ENCODE data around the gene RPRD2.

The RPRD2 gene

GRCh38 chr1:150474869-150475268 lies 110.9 kb downstream of the RPRD2 start:
- DNase-seq: no peak

DNA sequence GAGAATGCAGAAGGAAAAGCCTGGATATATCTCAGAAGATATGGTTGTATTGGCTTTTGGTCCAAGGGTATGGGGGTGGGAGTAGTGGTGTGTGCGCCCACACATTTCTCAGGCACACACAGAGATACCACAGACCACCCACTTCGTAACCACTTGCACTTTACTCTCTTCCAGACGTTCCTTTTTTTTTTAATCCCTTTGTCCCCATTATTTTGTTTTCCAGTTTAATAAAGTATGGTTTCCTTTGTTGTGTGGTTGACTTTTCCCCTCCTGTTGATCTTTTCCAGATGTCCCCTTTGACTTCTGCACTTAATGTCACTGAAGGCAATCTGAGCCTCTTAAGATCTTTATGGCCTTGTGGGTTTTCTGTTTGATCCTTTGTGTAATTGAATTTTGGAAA lies 112.8 kb downstream of the RPRD2 start:
- no peak for DNase-seq

GRCh38 chr1:150477320-150477719 lies 113.4 kb downstream of the RPRD2 start:
- no peak for DNase-seq

GRCh38 chr1:150477733-150478132 lies 113.8 kb downstream of the RPRD2 start:
- no peak for DNase-seq

- no peak for DNase-seq
These were observed 115.4 kb downstream of the RPRD2 start for GRCh38 chr1:150479370-150479769.

- no peak for DNase-seq
These were observed 116.0 kb downstream of the RPRD2 start for GRCh38 chr1:150479927-150480352.

GRCh38 chr1:150484431-150484830 lies 120.5 kb downstream of the RPRD2 start:
- DNase-seq: no peak

DNA sequence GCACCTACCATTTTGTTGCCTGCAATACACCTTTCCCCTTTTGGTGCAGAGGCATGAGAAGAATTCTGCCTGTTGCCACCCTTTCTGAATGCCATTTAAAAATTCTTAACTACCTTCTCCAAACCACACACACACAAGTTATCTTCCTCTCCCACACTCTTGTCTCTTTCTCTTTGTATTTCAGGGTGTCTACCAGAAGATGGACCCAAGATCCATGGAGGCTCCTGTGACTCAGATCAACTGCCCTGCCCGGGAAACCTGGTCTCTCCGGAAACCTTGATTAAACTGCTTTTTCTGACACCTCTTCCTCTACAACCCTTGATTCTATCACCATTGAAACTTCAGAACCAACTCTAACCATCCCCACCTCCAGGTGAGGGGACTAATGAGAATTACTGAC lies 120.9 kb downstream of the RPRD2 start:
- no peak for DNase-seq

DNA sequence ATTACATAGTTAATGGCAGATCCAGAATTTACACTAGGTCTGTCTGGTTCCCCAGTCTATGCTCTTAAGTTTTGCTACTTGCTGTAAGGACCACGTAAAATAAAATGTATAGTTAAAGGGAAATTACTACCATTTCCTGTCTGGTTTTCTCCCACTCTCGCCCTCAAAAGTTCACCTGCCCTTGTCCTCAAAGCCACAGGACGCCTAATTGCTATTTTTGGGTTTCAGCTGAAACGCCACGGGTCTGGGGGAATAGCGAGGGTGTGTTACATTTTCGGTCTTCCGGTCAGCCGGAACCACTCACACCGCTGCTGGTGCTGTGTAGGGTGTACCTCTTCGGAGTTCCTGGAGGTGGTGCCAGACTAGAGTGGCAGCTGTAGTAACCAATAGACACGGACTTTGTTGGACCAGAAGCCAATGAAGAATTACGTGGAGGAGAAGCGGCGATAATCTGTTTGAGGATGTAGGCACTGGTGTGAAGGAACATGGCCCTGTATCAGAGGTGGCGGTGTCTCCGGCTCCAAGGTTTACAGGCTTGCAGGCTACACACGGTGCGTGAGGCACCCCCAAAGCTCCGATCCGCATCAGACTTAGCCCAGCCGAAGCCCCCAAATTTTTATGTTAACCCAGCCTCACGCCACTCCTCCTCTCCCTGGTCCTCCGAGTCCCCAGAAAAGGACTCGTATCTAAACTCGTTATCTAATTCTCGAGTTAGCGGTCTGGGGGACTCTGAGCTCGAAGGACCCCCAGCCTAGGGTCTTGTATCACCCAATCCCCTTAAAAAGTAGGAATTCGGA lies 123.2 kb downstream of the RPRD2 start, which contains the start of gene TARS2:
TARS2 (plus strand) TSS at position 454 of the 797 bp plus-strand sequence; CDS start at position 486, 32 bp downstream.
- DNase-seq: peak; percentile 100

DNA sequence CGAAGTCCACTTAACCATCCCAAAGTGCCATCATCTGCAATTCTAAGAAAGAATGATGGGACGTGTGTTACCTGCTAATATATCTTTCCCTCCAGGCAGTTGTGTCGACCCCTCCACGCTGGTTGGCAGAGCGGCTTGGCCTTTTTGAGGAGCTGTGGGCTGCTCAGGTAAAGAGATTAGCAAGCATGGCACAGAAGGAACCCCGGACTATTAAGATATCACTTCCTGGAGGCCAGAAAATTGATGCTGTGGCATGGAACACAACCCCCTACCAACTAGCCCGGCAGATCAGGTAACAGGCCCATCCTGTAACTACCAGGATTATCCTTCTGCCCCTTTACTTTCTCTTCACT lies 123.8 kb downstream of the RPRD2 start:
- no peak for DNase-seq

DNA sequence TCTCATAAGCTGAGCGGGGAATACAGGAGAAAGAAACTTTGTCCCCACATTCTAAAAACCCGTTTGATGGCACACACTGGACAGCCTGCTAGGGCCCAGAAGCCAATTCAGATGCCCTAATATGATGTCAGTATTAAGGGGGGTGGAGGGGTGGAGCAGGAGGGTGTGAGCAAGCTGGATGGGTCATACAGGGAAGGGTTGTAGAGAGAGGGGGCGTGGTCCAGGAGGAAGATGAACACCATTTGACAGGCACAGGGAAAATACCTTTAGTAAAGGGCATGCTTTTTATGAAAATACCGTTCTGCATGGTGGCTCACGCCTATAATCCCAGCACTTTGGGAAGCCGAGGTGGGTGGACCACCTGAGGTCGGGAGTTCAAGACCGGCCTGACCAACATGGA lies 129.2 kb downstream of the RPRD2 start:
- no peak for DNase-seq

DNA sequence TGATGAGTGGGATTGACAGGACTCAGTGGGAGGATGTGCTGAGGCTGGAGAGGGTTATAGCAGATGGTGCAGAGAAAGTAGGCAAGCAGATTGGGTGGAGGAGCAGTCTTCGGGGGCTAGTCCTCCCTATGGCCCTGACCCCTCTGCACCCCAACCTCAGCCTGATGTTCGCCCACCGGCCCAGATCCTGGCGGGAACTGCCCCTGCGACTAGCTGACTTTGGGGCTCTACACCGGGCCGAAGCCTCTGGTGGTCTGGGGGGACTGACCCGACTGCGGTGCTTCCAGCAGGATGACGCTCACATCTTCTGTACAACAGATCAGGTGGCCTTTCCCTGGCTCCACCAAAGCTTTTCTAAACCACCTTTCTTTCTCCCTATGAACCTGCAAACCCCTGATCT lies 134.4 kb downstream of the RPRD2 start:
- no peak for DNase-seq

GRCh38 chr1:150505431-150505830 lies 141.5 kb downstream of the RPRD2 start:
- DNase-seq: no peak

- no peak for DNase-seq
These were observed 144.2 kb downstream of the RPRD2 start, which contains the start of gene ECM1 for GRCh38 chr1:150507912-150508864. Gene ECM1, plus strand, starts transcription at chr1:150508109. Its CDS starts 101 bp downstream, at chr1:150508210.

- no peak for DNase-seq
These were observed 145.0 kb downstream of the RPRD2 start for GRCh38 chr1:150508982-150509381.

DNA sequence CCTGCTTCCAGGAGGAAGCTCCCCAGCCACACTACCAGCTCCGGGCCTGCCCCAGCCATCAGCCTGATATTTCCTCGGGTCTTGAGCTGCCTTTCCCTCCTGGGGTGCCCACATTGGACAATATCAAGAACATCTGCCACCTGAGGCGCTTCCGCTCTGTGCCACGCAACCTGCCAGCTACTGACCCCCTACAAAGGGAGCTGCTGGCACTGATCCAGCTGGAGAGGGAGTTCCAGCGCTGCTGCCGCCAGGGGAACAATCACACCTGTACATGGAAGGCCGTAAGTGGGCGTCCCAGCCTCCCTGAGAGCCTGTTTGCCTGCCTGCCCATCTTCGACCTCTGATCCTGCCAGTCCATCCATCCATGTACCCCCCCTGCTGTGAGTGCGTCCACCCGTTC lies 147.6 kb downstream of the RPRD2 start:
- DNase-seq: no peak

- DNase-seq: no peak
These were observed 148.2 kb downstream of the RPRD2 start for GRCh38 chr1:150511985-150512660.

GRCh38 chr1:150512846-150513245 lies 148.9 kb downstream of the RPRD2 start:
- no peak for DNase-seq

DNA sequence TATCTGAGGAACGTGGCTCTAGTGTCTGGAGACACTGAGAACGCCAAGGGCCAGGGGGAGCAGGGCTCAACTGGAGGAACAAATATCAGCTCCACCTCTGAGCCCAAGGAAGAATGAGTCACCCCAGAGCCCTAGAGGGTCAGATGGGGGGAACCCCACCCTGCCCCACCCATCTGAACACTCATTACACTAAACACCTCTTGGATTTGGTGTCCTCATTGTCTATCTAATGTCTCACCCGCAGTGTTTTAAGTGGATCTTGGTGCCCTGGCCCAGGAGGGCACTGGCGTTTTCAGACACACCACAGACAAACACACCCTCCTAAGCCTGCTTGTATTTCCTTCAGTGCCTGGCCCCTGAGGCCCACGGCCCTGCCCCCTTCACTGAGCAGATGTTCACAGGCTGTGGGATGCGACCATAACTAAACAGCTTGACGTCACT lies 149.4 kb downstream of the RPRD2 start:
- no peak for DNase-seq

DNA sequence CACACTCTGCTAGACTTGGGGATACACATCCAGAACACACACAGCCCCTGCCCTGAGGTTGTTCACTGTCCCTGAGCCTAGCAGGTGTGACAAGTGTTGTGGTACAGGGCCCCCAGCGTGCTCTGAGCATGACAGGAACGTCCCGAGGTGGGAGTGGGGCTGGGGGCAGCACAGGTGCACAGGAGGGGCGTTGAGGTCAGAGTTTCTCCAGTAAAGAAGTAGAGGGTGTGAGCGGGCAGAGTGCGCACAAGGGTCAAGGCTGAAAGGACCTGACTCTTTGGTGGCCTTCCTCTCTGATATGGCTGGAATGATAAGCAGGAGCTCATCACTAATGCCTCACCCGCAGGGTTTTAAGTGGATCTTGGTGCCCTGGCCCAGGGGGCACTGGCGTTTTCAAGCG lies 150.3 kb downstream of the RPRD2 start:
- no peak for DNase-seq

DNA sequence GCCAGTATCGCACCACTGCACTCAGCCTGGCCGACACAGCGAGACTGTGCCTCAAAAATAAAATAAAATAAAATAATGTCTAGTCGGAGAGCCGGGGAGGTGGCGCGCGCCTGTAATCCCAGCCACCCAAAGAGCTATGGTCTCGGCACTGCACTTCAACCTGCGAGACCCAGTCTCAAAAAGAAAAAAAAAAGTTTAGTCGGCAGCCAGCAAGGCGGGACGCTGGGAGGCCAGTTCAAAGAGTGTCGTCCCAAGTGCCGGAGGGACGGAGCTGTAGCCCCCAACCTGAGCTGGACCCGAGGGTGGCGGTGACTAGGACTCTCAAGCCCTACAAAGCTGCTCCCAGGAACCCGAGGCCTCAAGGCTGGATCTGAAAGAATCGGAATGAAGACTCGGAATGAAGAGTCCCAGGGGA lies 151.0 kb downstream of the RPRD2 start:
- DNase-seq: no peak

GRCh38 chr1:150515328-150516049 lies 151.5 kb downstream of the RPRD2 start, which contains the start of gene FALEC:
Gene FALEC, plus strand, starts transcription at chr1:150515752.
- DNase-seq: peak; percentile 98

Data from eye (tissue), 1 donor.